Activated CD8-positive, alpha-beta memory T cell treated with anti-CD3 and anti-CD28 coated beads, Interleukin-2, amount 10 ng/mL, durations not matched to agents 7 days and 5 days (primary cell): Measurements from ENCODE around the gene ANO9. TPM values are rescaled to one million over a fixed set of nuclear protein-coding genes. Genes with fewer than 3 reads are reported as not detected.

Experiments
- ATAC-seq: fragments of 150-1000 bp; cut with Tn5 transposase; one replicate; pipeline ENCODE4 v1.10.0; 2021; ENCODE audit warnings: moderate library complexity
- CTCF ChIA-PET: fragments of 350-600 bp; sonication (Branson Sonifier 250); formaldehyde crosslinking; loops from one replicate; lab custom pipeline; 2021; ENCODE audit warnings: antibody characterized with exemption; lab: Charles Lee
- DNase-seq: peaks from one replicate; pipeline ENCODE4 v3.0.0-alpha.2; 2020
- H3K27ac Mint-ChIP-seq: one replicate; pipeline ENCODE4 v1.8.0; 2021; ENCODE audit warnings: mild to moderate bottlenecking, mixed read lengths
- H3K27me3 Mint-ChIP-seq: one replicate; pipeline ENCODE4 v1.8.0; 2021; ENCODE audit warnings: mixed read lengths
- H3K36me3 Mint-ChIP-seq: one replicate; pipeline ENCODE4 v1.8.0; 2021; ENCODE audit warnings: mild to moderate bottlenecking, mixed read lengths
- H3K4me1 Mint-ChIP-seq: one replicate; pipeline ENCODE4 v1.8.0; 2021; ENCODE audit warnings: mixed read lengths
- H3K4me3 Mint-ChIP-seq: one replicate; pipeline ENCODE4 v1.8.0; 2021; ENCODE audit warnings: mild to moderate bottlenecking, moderate library complexity, mixed read lengths
- H3K9me3 Mint-ChIP-seq: one replicate; pipeline ENCODE4 v1.8.0; 2022; ENCODE audit warnings: low read depth, mixed read lengths
- total RNA-seq, 2 experiments: library from RNA; stranded (reverse); gene quantifications; one replicate each; pipeline ENCODE4 v1.2.3, GENCODE V29; 2021

ANO9 gene
- total RNA-seq, 2 experiments from 2014 or later, result 33.0 to 79.4 TPM

- DNase-seq (no peak), ATAC-seq (no peak)
- Mint-ChIP-seq H3K4me1 (peaks cover 5% of the 10 kb centered on the region), H3K27ac (no peak overlapping the region), H3K36me3 (no peaks in the 10 kb centered on the region), H3K4me3 (no peak overlapping the region), H3K9me3 (no peaks in the 10 kb centered on the region), H3K27me3 (peaks cover 4% of the 10 kb centered on the region)
- CTCF ChIA-PET, result no interaction called here
Observed at GRCh38 chr11:380491-380890, 61.3 kb downstream of the ANO9 start.

- ATAC-seq (no peak), DNase-seq (no peak)
- Mint-ChIP-seq H3K4me3 (no peak overlapping the region), H3K27ac (no peak overlapping the region), H3K9me3 (no peaks in the 10 kb centered on the region), H3K27me3 (peaks cover 4% of the 10 kb centered on the region), H3K4me1 (peaks cover 5% of the 10 kb centered on the region), H3K36me3 (no peaks in the 10 kb centered on the region)
- CTCF ChIA-PET, result interaction anchor here (0.7 kb wide), 1 partner anchor 16 kb away, joined by 3 read pairs; no protein-coding TSS in a partner anchor
Observed at GRCh38 chr11:380095-380480, 61.7 kb downstream of the ANO9 start.

DNA sequence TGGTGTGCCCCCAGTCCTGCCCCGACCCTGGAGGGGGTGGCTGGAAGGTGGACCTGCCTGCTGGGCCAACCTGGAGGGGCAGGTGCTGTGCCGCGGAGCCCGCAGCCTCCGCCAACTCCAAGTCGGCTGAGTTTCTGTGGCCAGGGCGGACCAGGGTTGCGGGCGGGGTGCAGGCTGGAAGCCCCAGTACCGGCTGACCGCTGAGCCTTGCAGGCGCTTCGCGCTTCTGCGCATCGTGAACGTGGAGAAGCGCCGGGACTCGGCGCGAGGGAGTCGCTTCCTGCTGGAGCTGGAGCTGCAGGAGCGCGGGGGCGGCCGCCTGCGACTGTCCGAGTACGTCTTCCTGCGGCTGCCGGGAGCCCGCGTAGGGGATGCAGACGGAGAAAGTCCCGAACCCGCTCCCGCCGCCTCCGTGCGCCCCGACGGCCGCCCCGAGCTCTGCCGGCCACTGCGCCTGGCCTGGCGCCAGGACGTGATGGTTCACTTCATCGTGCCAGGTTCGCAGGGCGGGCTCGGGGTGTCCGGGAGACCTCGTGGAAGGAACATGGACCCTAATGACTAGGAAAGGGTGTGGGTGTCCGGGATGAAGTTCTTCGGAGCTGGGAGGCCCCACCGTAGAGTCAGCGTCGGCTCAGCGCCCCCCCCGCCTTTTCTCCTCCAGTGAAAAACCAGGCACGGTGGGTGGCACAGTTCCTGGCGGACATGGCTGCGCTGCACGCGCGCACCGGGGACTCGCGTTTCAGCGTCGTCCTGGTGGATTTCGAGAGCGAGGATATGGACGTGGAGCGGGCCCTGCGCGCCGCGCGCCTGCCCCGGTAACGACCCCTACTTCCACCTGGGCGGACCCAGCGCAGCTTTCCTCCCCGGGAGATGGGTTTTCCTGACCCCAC is 62.4 kb downstream of the ANO9 start:
- ATAC-seq (no peak), DNase-seq (no peak)
- no peaks in the 10 kb centered on the region for H3K36me3 Mint-ChIP-seq
- H3K27me3 Mint-ChIP-seq, result peaks cover 4% of the 10 kb centered on the region
- no peak overlapping the region for H3K4me3 Mint-ChIP-seq
- CTCF ChIA-PET, result interaction anchor here (0.7 kb wide), 1 partner anchor 16 kb away, joined by 3 read pairs; no protein-coding TSS in a partner anchor
- peaks cover 5% of the 10 kb centered on the region for H3K4me1 Mint-ChIP-seq
- no peaks in the 10 kb centered on the region for H3K9me3 Mint-ChIP-seq
- H3K27ac Mint-ChIP-seq, result no peak overlapping the region

DNA sequence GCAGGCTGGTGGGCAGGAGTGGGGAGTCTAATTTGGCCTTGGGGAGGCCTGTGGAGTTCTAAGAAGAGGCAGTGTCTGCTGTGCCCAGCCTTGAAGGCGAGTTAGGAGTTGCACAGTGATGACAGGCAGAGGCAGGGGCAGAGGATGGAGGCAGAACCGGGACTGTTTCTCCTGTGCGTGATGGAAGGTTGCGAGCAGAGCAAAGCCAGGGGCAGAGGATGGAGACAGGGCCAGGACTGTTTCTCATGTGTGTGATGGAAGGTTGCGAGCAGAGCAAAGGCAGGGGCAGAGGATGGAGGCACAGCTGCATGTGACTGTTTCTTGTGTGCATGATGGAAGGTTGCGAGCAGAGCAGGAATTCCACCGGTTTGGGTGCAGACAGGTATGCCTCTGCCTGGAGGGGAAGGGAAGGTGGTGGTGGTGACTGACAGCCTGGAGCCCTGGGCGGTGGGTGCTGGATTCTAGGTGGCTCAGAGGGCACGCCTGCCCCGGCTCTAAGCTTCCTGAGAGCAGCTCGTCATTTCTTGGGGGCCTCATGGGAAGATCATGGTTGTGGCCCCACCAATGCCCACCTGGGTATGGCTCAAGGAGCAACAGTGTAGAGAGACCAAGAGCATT is 63.8 kb downstream of the ANO9 start:
- DNase-seq (no peak), ATAC-seq (no peak)
- CTCF ChIA-PET, result interaction anchor here (1.1 kb wide), 1 partner anchor 19 kb away, joined by 3 read pairs; no protein-coding TSS in a partner anchor
- Mint-ChIP-seq H3K4me3 (no peak overlapping the region), H3K4me1 (peaks cover 5% of the 10 kb centered on the region), H3K27ac (no peak overlapping the region), H3K9me3 (no peaks in the 10 kb centered on the region), H3K36me3 (no peaks in the 10 kb centered on the region), H3K27me3 (peaks cover 4% of the 10 kb centered on the region)

GRCh38 chr11:377174-377865 is 64.5 kb downstream of the ANO9 start:
- no peak for DNase-seq
- H3K9me3 Mint-ChIP-seq, result no peaks in the 10 kb centered on the region
- no peaks in the 10 kb centered on the region for H3K36me3 Mint-ChIP-seq
- no peak overlapping the region for H3K4me3 Mint-ChIP-seq
- H3K4me1 Mint-ChIP-seq, result peaks cover 4% of the 10 kb centered on the region
- CTCF ChIA-PET, result interaction anchor here (1.1 kb wide), 1 partner anchor 20 kb away, joined by 3 read pairs; no protein-coding TSS in a partner anchor
- ATAC-seq, result no peak
- H3K27ac Mint-ChIP-seq, result no peak overlapping the region
- peaks cover 4% of the 10 kb centered on the region for H3K27me3 Mint-ChIP-seq

- Mint-ChIP-seq H3K27me3 (peaks cover 4% of the 10 kb centered on the region), H3K4me1 (no peaks in the 10 kb centered on the region), H3K27ac (no peak overlapping the region), H3K36me3 (no peaks in the 10 kb centered on the region), H3K9me3 (no peaks in the 10 kb centered on the region), H3K4me3 (no peak overlapping the region)
- no peak for ATAC-seq
- DNase-seq, result no peak
- CTCF ChIA-PET, result interaction anchor here (1.1 kb wide), 1 partner anchor 20 kb away, joined by 3 read pairs; no protein-coding TSS in a partner anchor
Observed at GRCh38 chr11:376531-377173, 65.2 kb downstream of the ANO9 start.

DNA sequence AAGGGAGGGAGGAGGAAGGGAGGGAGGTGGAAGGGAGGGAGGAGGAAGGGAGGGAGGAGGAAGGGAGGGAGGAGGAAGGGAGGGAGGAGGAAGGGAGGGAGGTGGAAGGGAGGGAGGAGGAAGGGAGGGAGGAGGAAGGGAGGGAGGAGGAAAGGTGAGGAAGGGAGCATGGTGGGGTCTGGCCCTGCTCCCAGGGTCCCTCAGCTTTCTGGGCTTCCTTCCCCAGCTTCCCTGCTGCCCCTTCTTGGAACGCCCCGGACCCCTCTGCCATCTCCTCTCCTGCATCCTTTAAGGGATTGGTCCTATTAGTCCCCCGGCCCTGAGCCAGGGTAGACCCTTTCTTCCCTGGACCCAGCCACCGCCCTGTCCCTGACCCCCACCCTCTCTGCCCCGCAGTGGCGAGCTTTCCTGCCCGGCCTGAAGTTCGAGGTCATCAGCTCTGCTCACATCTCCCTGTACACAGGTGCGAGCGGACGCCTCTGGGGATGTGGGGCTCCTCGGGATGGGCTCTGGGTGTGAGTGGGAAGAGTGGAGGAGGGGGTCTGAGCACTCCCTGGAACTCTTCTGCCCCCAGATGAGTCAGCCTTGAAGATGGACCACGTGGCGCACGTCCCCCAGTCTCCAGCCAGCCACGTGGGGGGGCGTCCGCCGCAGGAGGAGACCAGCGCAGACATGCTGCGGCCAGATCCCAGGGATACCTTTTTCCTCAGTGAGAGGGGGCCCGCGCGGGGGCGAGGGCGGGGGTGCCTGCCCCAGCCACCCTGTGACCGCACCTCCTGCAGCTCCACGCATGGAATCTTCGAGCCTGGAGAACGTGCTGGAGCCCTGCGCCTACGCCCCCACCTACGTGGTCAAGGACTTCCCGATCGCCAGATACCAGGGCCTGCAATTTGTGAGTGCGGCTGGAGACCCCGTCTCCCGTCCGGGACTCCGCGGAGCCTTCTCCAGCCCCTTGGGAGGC is 66.5 kb downstream of the ANO9 start:
- DNase-seq (no peak), ATAC-seq (no peak)
- H3K27me3 Mint-ChIP-seq, result peaks cover 14% of the 10 kb centered on the region
- H3K27ac Mint-ChIP-seq, result no peak overlapping the region
- H3K4me1 Mint-ChIP-seq, result no peaks in the 10 kb centered on the region
- H3K4me3 Mint-ChIP-seq, result no peak overlapping the region
- no peaks in the 10 kb centered on the region for H3K9me3 Mint-ChIP-seq
- no peaks in the 10 kb centered on the region for H3K36me3 Mint-ChIP-seq
- CTCF ChIA-PET, result no interaction called here

DNA sequence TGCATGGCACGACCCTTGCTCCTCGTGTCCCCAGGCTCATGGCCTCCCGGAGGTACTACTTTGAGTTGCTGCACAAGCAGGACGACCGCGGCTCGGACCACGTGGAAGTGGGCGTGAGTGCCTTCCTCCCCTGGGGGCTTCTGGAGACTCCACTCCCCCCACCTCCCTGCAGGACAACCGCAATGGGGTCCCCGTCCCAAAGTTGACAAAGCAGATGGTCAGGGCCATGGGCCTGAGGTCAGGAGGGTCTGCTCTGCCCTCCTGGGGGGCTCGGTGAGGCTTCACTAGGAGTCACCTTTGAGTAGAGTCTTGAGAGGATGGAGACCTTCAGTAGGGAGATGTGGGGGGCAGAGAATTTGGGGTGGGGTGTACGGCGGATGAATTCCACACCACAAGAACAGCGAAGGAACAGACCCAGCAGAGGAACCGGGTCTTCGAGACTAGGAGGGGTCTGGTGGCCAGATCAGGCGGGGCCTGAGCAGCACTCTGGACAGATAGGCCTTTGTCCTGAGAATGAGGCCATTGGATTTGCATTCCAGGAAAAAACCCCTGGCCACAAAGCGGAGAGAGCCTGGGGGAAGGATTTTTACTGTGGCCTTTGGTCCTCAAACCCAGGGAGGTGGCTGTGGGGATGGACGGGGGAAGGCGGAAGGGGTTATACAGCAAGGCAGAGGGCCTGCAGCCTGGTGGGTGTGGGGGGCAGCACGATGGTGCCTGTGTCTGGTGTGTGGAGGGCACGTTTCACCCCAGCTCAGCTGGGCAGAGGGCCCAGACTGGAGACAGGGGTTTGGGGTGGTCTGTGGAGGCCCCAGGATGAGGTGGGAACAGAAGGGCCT is 67.9 kb downstream of the ANO9 start:
- H3K27ac Mint-ChIP-seq, result peak overlapping the region; percentile 32
- peaks cover 18% of the 10 kb centered on the region for H3K27me3 Mint-ChIP-seq
- no peaks in the 10 kb centered on the region for H3K36me3 Mint-ChIP-seq
- CTCF ChIA-PET, result no interaction called here
- no peaks in the 10 kb centered on the region for H3K9me3 Mint-ChIP-seq
- H3K4me1 Mint-ChIP-seq, result no peaks in the 10 kb centered on the region
- DNase-seq (no peak), ATAC-seq (no peak)
- H3K4me3 Mint-ChIP-seq, result no peak overlapping the region

- DNase-seq (no peak), ATAC-seq (no peak)
- CTCF ChIA-PET, result no interaction called here
- Mint-ChIP-seq H3K36me3 (no peaks in the 10 kb centered on the region), H3K4me3 (no peak overlapping the region), H3K9me3 (no peaks in the 10 kb centered on the region), H3K27me3 (peaks cover 25% of the 10 kb centered on the region), H3K4me1 (peaks cover 2% of the 10 kb centered on the region), H3K27ac (no peak overlapping the region)
Observed at GRCh38 chr11:372809-373715, 68.7 kb downstream of the ANO9 start.

DNA sequence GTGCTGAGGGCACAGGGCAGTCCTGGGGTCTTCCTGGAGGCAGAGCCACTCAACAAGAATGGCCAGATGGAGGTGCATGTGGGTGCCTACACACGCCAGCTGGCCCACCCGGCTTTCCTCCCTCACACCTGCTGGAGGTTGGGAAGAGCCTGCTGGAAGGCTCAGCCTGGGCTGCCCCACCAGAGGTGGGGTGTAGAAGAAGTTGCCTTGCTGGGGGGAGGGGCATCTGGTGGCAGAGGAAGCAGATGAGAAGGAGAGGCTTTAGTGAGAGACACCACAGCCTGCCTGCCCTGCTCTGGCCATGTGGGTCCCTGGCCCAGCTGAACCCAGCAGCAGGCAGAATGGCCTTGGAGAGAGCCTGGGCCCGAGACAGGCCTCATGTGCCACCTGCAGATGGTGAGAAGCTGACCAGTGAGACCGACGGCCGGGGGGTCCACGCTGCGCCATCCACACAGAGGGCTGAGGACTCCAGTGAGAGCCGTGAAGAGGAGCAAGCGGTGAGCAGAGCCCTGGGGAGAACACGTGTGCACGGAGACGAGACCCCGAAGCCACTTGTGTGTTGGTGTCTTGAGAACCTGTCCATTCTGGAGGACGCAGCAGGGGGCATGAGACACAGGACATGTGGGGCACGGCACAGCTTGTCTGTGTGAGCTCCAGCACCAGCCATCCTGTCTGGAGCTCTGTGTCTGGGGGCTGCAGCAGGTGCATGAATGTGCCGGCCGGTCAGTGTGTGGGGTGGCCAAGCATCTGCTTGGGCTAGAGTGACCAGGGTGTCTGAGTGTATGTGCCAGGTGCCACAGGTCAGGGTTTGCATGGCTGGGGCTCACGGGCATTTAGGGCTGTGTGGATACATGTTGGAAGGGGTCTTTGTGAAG is 69.9 kb downstream of the ANO9 start:
- Mint-ChIP-seq H3K36me3 (no peaks in the 10 kb centered on the region), H3K27ac (no peak overlapping the region), H3K4me3 (no peak overlapping the region), H3K9me3 (no peaks in the 10 kb centered on the region), H3K4me1 (peaks cover 2% of the 10 kb centered on the region), H3K27me3 (peaks cover 36% of the 10 kb centered on the region)
- CTCF ChIA-PET, result interaction anchor here (0.7 to 1.5 kb wide), 4 partner anchors 13 to 77 kb away, joined by 3 to 5 read pairs (median 4); no protein-coding TSS in a partner anchor
- ATAC-seq (no peak), DNase-seq (no peak)
